HEK293 (cell line): ENCODE measurements around the gene CRY1.
A peak's percentile ranks its signal among the peaks of the same experiment; 100 is the strongest.

Experiments
- CTCF ChIA-PET: fragments of 350-600 bp; formaldehyde crosslinking; extraction: SDS; loops from one replicate; lab custom pipeline; 2021; ENCODE audit warnings: antibody characterized with exemption; lab: Yijun Ruan, JAX
- POLR2A ChIA-PET: fragments of 300-600 bp; formaldehyde crosslinking; extraction: SDS; loops from one replicate; lab custom pipeline; 2020; ENCODE audit warnings: antibody characterized with exemption, inconsistent platforms; lab: Yijun Ruan, JAX
- H3K27ac ChIP-seq: fragments of 200-500 bp; sonication (Bioruptor generic); 2 replicates; pipeline ENCODE4 v1.5.1; 2014; ENCODE audit warnings: low read depth, low read length, control low read depth, inconsistent platforms; ENCODE audit errors: extremely low read depth
- H3K36me3 ChIP-seq, 2 experiments: fragments of 200-500 bp in 1 of 2; sonication (Bioruptor generic) in 1 of 2; 1 replicate in 1 of 2; 2 replicates in 1 of 2; pipeline ENCODE4 v1.5.1; 2014 to 2017; ENCODE audit warnings: inconsistent platforms in 2 of 2, low read length in 2 of 2; ENCODE audit not compliant: control insufficient read depth in 2 of 2, insufficient read depth in 1 of 2
- H3K4me1 ChIP-seq: fragments of 200-500 bp; sonication (Bioruptor generic); 2 replicates; pipeline ENCODE4 v1.5.1; 2014; ENCODE audit warnings: mild to moderate bottlenecking, low read length, inconsistent platforms; ENCODE audit not compliant: control insufficient read depth, insufficient read depth
- H3K4me3 ChIP-seq: 2 replicates; pipeline ENCODE4 v1.5.1; 2011; ENCODE audit warnings: low read depth, mild to moderate bottlenecking, control low read depth, low read length, moderate library complexity
- H3K9me3 ChIP-seq: fragments of 200-500 bp; sonication (Bioruptor generic); 2 replicates; pipeline ENCODE4 v1.5.1; 2014; ENCODE audit warnings: low read depth, low read length, inconsistent platforms; ENCODE audit not compliant: control insufficient read depth, insufficient read depth
- GLIS1 ChIP-seq: fragments of 450-650 bp; formaldehyde crosslinking; IDR thresholded peaks from 2 replicates; pipeline ENCODE4 v1.5.1; 2016; ENCODE audit warnings: missing biosample characterization, missing genetic modification characterization
- IKZF3 ChIP-seq: fragments of 450-650 bp; IDR thresholded peaks from 2 replicates; pipeline ENCODE4 v1.5.0; 2018; ENCODE audit warnings: missing biosample characterization, mild to moderate bottlenecking, missing genetic modification characterization, moderate library complexity
- KLF10 ChIP-seq: fragments of 450-650 bp; IDR thresholded peaks from 2 replicates; pipeline ENCODE4 v1.5.1; 2018; ENCODE audit warnings: missing biosample characterization, mild to moderate bottlenecking, missing genetic modification characterization
- PRDM1 ChIP-seq: fragments of 450-650 bp; formaldehyde crosslinking; IDR thresholded peaks from 2 replicates; pipeline ENCODE4; 2016; ENCODE audit warnings: missing biosample characterization, missing genetic modification characterization
- TCF7L2 ChIP-seq: IDR thresholded peaks from 2 replicates; pipeline ENCODE4 v1.6.1; 2011; ENCODE audit warnings: low read depth, mild to moderate bottlenecking, inconsistent platforms, low read length, moderate library complexity, borderline replicate concordance
- YY1 ChIP-seq: fragments of 450-650 bp; formaldehyde crosslinking; IDR thresholded peaks from 2 replicates; pipeline ENCODE4 v1.5.1; 2018; ENCODE audit warnings: missing biosample characterization, missing genetic modification characterization
- ZBTB17 ChIP-seq: fragments of 450-650 bp; formaldehyde crosslinking; IDR thresholded peaks from 2 replicates; pipeline ENCODE4 v1.5.1; 2016; ENCODE audit warnings: missing biosample characterization, missing genetic modification characterization
- ZBTB20 ChIP-seq: fragments of 450-650 bp; formaldehyde crosslinking; IDR thresholded peaks from 2 replicates; pipeline ENCODE4 v1.5.1; 2016; ENCODE audit warnings: missing biosample characterization, missing genetic modification characterization
- ZBTB8A ChIP-seq: fragments of 450-650 bp; formaldehyde crosslinking; IDR thresholded peaks from 2 replicates; pipeline ENCODE4 v1.5.1; 2016; ENCODE audit warnings: missing biosample characterization, missing genetic modification characterization
- ZFP3 ChIP-seq: fragments of 450-650 bp; formaldehyde crosslinking; IDR thresholded peaks from 2 replicates; pipeline ENCODE4 v1.5.1; 2016; ENCODE audit warnings: low read depth, missing biosample characterization, missing genetic modification characterization
- ZIC2 ChIP-seq: fragments of 450-650 bp; formaldehyde crosslinking; IDR thresholded peaks from 2 replicates; pipeline ENCODE4 v1.5.1; 2016; ENCODE audit warnings: missing biosample characterization, missing genetic modification characterization
- ZNF114 ChIP-seq: fragments of 450-650 bp; formaldehyde crosslinking; IDR thresholded peaks from 2 replicates; pipeline ENCODE4 v1.5.0; 2017; ENCODE audit warnings: missing biosample characterization, missing genetic modification characterization
- ZNF138 ChIP-seq: fragments of 450-650 bp; formaldehyde crosslinking; IDR thresholded peaks from 2 replicates; pipeline ENCODE4 v1.5.1; 2016; ENCODE audit warnings: missing biosample characterization, missing genetic modification characterization, borderline replicate concordance
- ZNF155 ChIP-seq: fragments of 450-650 bp; formaldehyde crosslinking; IDR thresholded peaks from 2 replicates; pipeline ENCODE4 v1.5.1; 2016; ENCODE audit warnings: missing biosample characterization, missing genetic modification characterization
- ZNF169 ChIP-seq: fragments of 450-650 bp; formaldehyde crosslinking; IDR thresholded peaks from 2 replicates; pipeline ENCODE4 v1.5.1; 2016; ENCODE audit warnings: missing biosample characterization, missing genetic modification characterization
- ZNF211 ChIP-seq: fragments of 450-650 bp; formaldehyde crosslinking; IDR thresholded peaks from 2 replicates; pipeline ENCODE4 v1.5.1; 2016; ENCODE audit warnings: low read depth, missing biosample characterization, missing genetic modification characterization
- ZNF274 ChIP-seq, 2 experiments: fragments of 200-500 bp in 1 of 2; fragments of 450-650 bp in 1 of 2; sonication (Bioruptor generic) in 1 of 2; formaldehyde crosslinking in 1 of 2; IDR thresholded peaks; 2 replicates each; pipeline versions ENCODE4 v1.5.1 to v1.6.1; 2014 to 2016; ENCODE audit warnings: borderline replicate concordance in 1 of 2, inconsistent platforms in 1 of 2, low read length in 1 of 2, missing biosample characterization in 1 of 2, missing genetic modification characterization in 1 of 2
- ZNF302 ChIP-seq: fragments of 450-650 bp; formaldehyde crosslinking; IDR thresholded peaks from 2 replicates; pipeline ENCODE4 v1.5.1; 2016; ENCODE audit warnings: missing biosample characterization, missing genetic modification characterization, low read depth
- ZNF324 ChIP-seq: fragments of 450-650 bp; formaldehyde crosslinking; IDR thresholded peaks from 2 replicates; pipeline ENCODE4 v1.5.1; 2016; ENCODE audit warnings: missing biosample characterization, missing genetic modification characterization
- ZNF335 ChIP-seq: fragments of 450-650 bp; formaldehyde crosslinking; conservative IDR thresholded peaks from 2 replicates; pipeline ENCODE4 v1.5.1; 2016; ENCODE audit warnings: missing biosample characterization, missing genetic modification characterization
- ZNF433 ChIP-seq: fragments of 450-650 bp; formaldehyde crosslinking; IDR thresholded peaks from 2 replicates; pipeline ENCODE4 v1.5.1; 2016; ENCODE audit warnings: missing biosample characterization, missing genetic modification characterization, low read depth
- ZNF514 ChIP-seq: fragments of 450-650 bp; formaldehyde crosslinking; IDR thresholded peaks from 2 replicates; pipeline ENCODE4 v1.5.1; 2016; ENCODE audit warnings: missing biosample characterization, missing genetic modification characterization
- ZNF548 ChIP-seq: fragments of 450-650 bp; formaldehyde crosslinking; IDR thresholded peaks from 2 replicates; pipeline ENCODE4 v1.5.1; 2016; ENCODE audit warnings: missing biosample characterization, missing genetic modification characterization
- ZNF654 ChIP-seq: fragments of 450-650 bp; formaldehyde crosslinking; IDR thresholded peaks from 2 replicates; pipeline ENCODE4 v1.5.1; 2016; ENCODE audit warnings: low read depth, missing biosample characterization, missing genetic modification characterization
- ZNF677 ChIP-seq: fragments of 450-650 bp; IDR thresholded peaks from 2 replicates; pipeline ENCODE4 v1.5.0; 2018; ENCODE audit warnings: missing biosample characterization, mild to moderate bottlenecking, missing genetic modification characterization, moderate library complexity
- ZNF747 ChIP-seq: fragments of 450-650 bp; formaldehyde crosslinking; IDR thresholded peaks from 2 replicates; pipeline ENCODE4 v1.5.1; 2016; ENCODE audit warnings: missing biosample characterization, missing genetic modification characterization
- ZSCAN23 ChIP-seq: fragments of 450-650 bp; formaldehyde crosslinking; IDR thresholded peaks from 2 replicates; pipeline ENCODE4 v1.5.1; 2016; ENCODE audit warnings: missing biosample characterization, missing genetic modification characterization
- TF ChIP-seq, protein P1 (sequence below): fragments of 450-650 bp; IDR thresholded peaks from 2 replicates; pipeline ENCODE4 v1.5.1; 2018; ENCODE audit warnings: missing biosample characterization, mild to moderate bottlenecking, missing genetic modification characterization
- TF ChIP-seq, protein P2 (sequence below): fragments of 450-650 bp; formaldehyde crosslinking; IDR thresholded peaks from 2 replicates; pipeline ENCODE4 v1.5.1; 2016; ENCODE audit warnings: missing biosample characterization, missing genetic modification characterization
- TF ChIP-seq, protein P3 (sequence below): fragments of 450-650 bp; formaldehyde crosslinking; IDR thresholded peaks from 2 replicates; pipeline ENCODE4 v1.5.1; 2017; ENCODE audit warnings: missing biosample characterization, missing genetic modification characterization

CRY1 gene

DNA sequence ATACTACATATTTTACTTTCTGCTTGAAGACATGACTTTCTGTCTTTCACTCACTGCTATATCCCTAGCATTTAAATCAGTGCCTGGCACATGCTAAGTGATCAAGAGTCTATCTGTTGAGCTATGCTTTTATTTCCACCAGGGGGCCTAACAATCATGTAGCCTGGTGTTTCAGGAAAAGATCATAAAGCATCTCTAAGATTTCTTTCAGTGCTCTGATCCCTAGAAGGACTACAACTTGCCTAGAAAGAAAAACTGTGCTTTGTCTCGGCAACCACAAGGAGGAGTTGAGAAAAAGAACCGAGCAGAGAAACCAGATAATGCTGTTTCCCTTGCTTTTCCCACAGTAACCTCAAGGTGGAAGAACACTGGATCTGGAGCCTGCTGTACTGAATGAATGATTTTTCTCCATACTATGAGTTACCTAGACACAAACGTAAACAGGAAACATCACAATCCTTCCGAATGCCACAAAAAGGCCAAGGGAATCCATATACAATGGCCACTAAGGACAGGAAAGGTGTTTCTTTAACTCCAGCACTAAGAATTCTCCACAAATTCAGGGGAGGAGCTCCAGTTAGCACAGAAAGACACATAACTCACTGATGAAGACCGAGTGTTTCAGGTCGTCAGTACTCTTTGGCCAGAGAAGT, 1.2 kb downstream of the CRY1 start (continued):
- TF ChIP-seq, protein P1, sequence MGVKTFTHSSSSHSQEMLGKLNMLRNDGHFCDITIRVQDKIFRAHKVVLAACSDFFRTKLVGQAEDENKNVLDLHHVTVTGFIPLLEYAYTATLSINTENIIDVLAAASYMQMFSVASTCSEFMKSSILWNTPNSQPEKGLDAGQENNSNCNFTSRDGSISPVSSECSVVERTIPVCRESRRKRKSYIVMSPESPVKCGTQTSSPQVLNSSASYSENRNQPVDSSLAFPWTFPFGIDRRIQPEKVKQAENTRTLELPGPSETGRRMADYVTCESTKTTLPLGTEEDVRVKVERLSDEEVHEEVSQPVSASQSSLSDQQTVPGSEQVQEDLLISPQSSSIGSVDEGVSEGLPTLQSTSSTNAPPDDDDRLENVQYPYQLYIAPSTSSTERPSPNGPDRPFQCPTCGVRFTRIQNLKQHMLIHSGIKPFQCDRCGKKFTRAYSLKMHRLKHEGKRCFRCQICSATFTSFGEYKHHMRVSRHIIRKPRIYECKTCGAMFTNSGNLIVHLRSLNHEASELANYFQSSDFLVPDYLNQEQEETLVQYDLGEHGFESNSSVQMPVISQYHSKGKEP (tag by site-specific recombination): no peak
- peak; percentile 90 for TF ChIP-seq IKZF3 (tag by site-specific recombination)
- TF ChIP-seq GLIS1 (tag by site-specific recombination): no peak
- no peak for TF ChIP-seq ZNF677
- peak; percentile 90 for TF ChIP-seq ZBTB17 (tag by site-specific recombination)
- no peak for TF ChIP-seq ZNF548 (tag by site-specific recombination)
- TF ChIP-seq ZNF514: no peak
- TF ChIP-seq ZNF169 (tag by site-specific recombination): no peak
- TF ChIP-seq ZNF335 (tag by site-specific recombination): no peak
- no peak for TF ChIP-seq ZNF155 (tag by site-specific recombination)
- TF ChIP-seq ZBTB8A (tag by site-specific recombination): no peak
- TF ChIP-seq ZFP3 (tag by site-specific recombination): no peak
- TF ChIP-seq, protein P2, sequence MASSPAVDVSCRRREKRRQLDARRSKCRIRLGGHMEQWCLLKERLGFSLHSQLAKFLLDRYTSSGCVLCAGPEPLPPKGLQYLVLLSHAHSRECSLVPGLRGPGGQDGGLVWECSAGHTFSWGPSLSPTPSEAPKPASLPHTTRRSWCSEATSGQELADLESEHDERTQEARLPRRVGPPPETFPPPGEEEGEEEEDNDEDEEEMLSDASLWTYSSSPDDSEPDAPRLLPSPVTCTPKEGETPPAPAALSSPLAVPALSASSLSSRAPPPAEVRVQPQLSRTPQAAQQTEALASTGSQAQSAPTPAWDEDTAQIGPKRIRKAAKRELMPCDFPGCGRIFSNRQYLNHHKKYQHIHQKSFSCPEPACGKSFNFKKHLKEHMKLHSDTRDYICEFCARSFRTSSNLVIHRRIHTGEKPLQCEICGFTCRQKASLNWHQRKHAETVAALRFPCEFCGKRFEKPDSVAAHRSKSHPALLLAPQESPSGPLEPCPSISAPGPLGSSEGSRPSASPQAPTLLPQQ (tag by site-specific recombination): peak; percentile 6; the same call in 1 of the 2 replicates
- TF ChIP-seq TCF7L2: no peak
- no peak for TF ChIP-seq ZNF433
- no peak for TF ChIP-seq KLF10 (tag by site-specific recombination)
- no peak for TF ChIP-seq ZNF138
- no peak for TF ChIP-seq ZNF747 (tag by site-specific recombination)
- no peak for TF ChIP-seq YY1 (tag by site-specific recombination)
- no peak for TF ChIP-seq ZNF302 (tag by site-specific recombination)
- no peak for TF ChIP-seq ZNF114
- peak; percentile 46; the same call in 1 of the 2 replicates for TF ChIP-seq ZNF654 (tag by site-specific recombination)
- peak; percentile 78 for TF ChIP-seq PRDM1 (tag by site-specific recombination)

DNA sequence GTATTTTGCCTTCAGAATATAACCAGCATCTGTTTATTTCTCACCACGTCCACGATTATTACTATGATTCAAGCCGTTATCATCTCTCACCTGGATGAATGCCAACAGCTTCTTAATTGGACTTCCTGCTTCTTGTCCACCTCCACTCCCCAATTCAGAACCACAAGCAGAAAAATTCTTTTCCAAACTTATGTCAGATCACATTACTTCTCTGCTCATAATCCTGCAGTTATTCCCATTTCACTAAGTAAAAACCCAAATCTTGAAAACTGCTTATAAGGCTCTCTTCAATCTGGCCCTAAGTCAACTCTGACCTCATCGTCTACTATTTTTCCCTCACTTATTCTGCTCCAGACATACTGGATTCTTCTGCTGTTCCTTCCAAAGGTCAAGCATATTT, 2.0 kb downstream of the CRY1 start:
- no peak overlapping the region for H3K27ac ChIP-seq
- no peaks in the 10 kb centered on the region for H3K36me3 ChIP-seq
- ChIA-PET POLR2A (interaction anchor here (1.2 to 3.1 kb wide), 2 partner anchors 105 to 135 kb away, joined by 7 to 22 read pairs; partner anchors contain the start of genes MTERF2 and TMEM263), CTCF (interaction anchor here (0.6 to 6.1 kb wide), 16 partner anchors 8 to 580 kb away, joined by 3 to 42 read pairs (median 4); partner anchors contain the start of gene MTERF2)
- H3K4me3 ChIP-seq: peak overlapping the region; percentile 89
- no peaks in the 10 kb centered on the region for H3K9me3 ChIP-seq
- TF ChIP-seq, protein P3, sequence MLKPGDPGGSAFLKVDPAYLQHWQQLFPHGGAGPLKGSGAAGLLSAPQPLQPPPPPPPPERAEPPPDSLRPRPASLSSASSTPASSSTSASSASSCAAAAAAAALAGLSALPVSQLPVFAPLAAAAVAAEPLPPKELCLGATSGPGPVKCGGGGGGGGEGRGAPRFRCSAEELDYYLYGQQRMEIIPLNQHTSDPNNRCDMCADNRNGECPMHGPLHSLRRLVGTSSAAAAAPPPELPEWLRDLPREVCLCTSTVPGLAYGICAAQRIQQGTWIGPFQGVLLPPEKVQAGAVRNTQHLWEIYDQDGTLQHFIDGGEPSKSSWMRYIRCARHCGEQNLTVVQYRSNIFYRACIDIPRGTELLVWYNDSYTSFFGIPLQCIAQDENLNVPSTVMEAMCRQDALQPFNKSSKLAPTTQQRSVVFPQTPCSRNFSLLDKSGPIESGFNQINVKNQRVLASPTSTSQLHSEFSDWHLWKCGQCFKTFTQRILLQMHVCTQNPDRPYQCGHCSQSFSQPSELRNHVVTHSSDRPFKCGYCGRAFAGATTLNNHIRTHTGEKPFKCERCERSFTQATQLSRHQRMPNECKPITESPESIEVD (tag by site-specific recombination): peak; percentile 60
- TF ChIP-seq ZBTB20 (tag by site-specific recombination) (no peak), ZIC2 (tag by site-specific recombination) (no peak), ZNF211 (tag by site-specific recombination) (no peak), ZSCAN23 (no peak), ZNF274 (IDR thresholded peaks at IDR 0.05; ENCODE audit: low read length) (no peak), ZNF274 (tag by site-specific recombination; IDR thresholded peaks at IDR 0.05; ENCODE audit: borderline replicate concordance) (no peak), ZNF324 (tag by site-specific recombination) (no peak), ZNF747 (tag by site-specific recombination) (no peak)
- H3K4me1 ChIP-seq: peaks cover 6% of the 10 kb centered on the region; the same call in 1 of the 2 replicates
